CD4-positive, alpha-beta T cell treated with Interleukin-6 at 100 ng/mL for 8 hours (primary cell): ENCODE results near the gene SUCO.

Experiments used
- DNase-seq: peaks from one replicate; pipeline ENCODE4 v3.0.0-alpha.2; 2020; ENCODE audit warnings: mixed read lengths, low spot score

The SUCO gene

DNA sequence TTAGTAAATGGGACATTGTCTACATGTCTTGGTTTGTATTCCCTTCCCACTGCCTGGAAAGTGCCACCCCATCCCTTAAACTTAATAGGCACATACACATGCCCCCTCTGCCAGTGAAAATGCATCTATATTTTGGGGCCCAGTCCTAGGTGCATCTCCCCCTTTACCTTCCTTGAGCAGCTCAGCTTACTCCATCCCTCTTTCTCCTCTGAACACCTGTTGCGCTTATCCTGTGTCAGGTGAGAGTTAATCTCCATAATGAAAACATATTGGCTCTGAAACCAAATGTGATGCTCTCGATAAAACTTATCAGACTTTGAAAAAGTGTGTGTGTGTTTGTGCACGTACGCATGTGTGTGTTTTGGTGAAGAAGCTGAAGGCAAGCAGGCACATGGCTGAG is 15.4 kb upstream of the SUCO start:
- no peak for DNase-seq

DNA sequence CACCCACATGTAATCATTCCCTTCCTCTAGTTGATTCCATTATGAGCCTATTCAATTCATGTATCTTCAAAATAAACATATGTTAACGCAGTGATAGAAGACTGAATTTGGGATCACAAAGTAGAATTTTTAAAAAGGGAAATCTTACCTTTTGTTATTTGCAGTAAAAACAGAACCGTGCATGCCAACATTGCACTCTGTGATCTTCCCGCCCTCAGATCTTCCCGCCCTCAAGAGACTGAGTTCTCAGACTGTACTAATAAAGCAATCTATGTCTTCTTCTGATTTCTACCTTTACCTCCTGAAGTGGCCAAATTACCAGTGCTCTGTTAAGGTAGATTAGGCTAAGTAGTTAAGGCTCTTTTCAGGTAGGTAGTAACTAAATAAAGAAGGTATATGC is 3.6 kb upstream of the SUCO start:
- no peak for DNase-seq

DNA sequence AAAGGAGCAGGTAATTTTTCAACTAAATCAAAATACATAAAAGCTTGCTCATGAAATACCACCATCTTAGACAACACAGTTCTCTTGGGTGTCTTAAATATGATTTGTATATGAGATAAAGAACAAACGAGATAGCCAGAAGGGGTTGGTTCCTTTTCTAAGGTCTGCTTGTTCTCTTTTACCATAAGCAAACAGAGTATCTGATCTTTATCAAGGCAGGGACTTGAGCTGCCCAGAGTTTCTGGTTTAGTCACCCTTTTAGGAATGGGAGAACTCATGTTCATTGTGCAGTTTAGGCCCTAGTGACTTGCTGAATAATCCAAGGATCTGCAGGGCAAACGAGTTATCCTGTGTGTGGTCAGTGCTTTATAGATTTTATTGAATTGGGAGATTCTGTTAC is 3.0 kb upstream of the SUCO start:
- no peak for DNase-seq

DNA sequence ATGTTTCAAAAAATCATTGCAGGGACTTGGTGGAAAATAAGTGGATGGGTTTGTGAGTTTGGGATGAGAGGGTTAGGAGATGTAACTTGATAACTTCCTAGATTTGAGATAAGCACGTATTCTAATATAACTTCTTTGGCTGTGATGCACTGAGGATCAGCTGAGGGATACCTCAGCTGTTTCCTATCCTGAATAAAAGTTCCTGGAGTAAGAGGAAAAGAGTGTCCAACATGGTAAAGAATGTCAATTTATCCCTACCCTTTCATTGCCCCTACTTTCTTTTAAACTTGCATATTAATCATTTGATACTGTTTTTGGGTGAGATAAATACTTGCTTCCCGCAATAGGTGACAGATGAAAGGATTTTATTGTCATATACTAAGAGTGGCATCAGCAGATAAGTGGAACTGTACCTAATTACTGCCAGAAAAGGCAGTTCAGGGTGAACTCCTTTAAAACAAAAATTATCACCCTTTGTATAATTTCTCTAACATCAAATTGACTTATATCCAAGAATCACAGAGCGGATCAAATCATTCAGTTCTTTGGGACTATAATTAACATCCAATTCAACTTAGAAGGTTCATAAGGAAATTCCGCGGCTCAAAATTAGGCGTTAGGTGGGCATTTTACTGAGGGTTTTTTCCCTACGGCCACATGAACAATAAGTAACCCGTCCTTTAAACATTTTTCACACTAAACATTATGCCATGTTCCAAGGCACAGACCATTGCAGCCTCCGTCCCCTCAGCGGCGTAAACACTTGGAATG is 1.4 kb upstream of the SUCO start:
- no peak for DNase-seq

DNA sequence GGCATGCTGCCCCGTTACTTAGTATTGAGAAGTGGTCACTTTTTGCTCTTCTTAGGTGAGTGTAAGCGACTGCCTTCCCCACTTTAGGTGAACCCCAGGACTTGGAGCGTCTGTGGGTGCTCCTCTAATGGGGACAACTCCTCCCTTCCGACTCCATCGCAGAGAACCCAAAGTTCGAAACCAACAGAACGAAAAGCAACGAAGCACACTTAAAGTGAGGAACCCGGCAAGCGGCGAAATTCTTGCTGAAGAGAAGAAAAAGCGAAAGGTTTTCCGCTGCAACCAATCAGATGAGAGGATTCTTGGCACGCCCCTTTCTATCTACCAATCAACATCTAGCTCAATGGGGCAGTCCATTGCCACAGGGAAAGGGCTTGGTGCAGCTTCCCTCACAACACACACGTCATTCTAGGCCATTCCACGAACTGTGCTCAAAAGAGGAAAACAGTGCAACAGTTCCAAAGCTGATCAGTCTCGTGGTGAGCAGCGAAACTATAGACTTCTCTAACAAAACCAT is 709 bp upstream of the SUCO start:
- peak; percentile 95 for DNase-seq

DNA sequence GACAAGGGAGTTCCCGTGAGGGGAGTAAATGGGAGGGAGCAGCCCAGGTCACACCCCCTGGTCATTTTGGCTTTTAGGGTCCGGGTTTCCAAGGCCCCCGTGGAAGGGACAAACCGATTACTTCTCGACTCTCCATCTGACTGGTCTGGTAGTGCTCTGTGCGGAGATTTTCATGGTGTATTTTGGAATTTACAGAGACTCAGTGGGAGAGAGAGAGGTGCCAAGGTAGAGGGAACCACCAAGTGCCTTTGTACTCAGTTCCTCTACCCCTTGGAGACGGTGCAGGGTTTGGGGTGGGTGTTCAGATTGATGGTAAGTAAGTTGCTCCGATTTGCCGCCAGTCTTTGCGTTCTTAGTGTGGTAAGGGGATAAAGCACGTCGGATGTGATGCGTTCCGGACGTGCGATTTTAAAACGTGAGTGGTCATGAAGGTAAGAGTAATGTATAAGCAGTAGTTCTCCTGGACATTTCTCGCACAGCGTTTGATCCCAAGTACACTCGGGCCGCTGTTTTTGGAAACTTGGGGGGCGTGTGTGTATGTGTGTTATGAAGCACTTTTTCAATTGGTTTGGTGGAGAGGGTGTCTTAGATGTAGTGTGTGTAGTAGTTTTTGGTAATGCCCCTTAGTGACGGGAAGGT is 682 bp downstream of the SUCO start:
- DNase-seq = peak; percentile 30

DNA sequence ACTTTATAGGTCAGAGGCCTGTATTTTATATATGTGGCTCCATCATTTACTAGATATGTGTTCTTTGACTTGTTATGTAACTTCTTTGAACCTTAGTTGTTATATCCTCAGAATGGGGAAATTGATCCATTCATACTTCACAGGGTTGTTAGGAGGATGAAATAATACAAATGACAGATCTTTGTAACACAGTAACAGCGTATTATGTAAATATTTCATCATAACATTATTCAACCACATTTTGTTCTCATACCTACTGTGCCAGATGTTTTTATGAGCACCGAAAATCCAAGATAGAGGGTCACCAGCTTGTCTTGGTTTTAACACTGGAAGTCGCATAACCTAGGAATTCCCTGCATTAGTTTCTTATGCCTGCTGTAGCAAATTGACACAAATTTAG is 3.3 kb downstream of the SUCO start:
- no peak for DNase-seq

DNA sequence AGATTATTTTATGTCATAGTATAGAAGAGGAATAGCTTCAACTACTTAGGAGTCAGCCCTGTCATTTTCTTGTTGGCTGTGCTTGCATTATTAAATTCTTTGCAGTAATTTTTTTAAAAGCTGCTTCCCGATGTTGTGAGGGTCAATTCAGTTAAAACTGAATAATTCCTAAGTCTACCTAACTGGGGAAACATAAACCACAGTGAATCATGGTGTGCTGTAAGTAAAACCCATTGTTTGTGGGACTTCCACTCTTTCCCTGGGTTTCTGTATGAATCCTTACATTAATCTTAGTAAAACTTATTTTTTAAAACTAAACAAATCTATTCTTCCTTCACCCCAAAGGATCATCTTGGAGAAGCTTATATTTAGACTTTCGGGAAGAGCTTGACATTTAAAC is 4.4 kb downstream of the SUCO start:
- DNase-seq = no peak

DNA sequence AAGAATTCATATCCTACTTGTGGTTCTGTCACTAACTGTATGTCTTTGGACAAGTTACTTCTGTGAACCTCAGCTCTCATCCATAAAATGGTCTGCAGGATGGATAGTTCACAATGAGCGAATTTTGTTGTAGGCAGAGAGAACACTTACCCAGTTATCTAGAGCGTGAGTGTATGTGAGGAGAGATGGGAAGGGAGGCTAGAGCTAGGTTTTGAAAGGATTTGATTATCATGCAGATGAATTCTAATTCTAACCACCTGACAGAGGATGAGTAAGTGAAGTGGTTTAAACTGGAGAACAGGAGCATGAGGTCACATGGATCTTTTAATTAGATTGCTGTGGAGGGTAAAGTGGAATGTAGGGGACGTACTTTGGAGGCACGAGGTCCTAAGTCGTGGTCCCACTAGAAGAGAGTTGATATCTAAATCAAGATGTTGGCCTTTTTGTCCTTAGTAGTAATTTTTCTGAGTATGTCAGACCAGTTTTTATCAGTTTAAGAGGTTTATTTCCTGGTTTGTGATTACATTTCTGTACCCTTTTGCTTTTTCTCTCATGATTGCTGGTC is 5.0 kb downstream of the SUCO start:
- no peak for DNase-seq

DNA sequence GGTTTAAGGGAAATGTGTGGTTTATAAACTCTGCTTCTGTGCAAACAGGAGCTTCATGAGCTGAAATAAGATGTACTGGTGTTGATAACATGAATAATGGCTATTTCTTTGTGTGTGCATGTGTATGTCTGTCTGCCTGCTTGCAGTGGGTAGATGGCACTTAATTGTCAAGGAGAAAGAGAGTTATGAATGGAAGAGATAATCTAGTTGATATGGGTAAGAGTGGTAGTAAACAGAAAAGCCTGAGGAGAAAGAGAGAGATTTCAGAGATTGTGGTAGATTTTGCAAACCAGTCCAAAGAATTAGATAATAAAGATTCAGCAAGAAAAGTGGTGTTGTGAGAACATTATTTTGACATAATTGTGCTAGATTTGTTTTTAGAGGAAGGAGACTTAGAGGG is 7.7 kb downstream of the SUCO start:
- no peak for DNase-seq

DNA sequence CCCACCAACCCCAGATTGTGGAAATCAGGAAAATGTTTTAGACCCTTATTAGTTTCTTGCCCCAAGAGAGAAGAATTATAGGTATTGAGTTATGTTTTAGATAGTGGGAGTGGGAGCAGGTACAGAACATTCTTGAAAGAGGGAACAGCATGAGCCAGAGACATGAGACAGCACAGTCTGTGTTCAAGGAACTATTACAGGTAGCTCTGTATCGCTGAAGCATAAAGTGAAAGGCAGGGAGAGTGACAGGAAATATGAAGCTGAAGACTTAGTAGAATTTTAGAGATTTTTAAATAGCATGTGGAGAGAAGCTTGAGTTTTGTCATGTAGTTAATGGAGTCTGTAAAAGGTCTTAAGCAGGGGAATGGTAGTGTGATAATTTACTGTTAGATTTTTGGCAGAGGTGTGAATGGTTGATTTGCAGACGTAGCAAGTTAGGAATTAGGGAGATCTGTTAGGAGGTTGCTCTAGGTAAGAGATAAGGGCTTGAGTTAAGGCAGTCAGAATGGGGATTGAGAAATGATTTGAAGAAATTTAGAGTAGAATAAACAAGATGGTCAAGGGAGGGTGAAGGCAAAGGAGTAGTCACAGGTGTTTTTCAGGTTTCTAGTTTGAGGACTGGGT is 11.6 kb downstream of the SUCO start:
- DNase-seq = no peak

DNA sequence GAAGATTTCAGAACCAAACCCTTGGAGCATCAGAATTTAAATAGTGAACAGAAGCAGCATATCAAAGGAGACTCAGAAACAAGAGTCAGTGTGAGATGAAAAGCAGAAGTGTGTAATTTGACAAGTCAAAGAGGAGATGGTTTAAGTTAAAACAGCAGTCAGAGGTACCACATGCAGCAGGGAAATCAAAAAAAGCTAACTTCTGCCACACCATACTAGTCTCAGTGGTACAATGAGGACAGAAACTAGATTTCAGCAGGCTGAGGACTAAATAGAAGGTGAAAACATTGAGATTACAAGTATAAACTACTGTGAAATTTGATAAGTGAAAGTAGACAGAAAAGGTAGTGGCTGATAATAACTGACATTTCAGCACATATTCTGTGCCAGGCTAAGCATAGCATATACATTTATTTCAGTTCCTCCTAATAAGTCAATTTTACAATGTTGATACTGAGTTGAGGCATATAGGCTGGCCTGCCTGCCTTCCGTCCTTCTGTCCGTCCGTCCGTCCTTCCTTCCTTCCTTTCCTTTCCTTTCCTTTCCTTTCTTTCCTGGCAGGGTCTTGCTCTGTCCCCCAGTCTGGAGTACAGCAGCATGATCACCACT is 12.6 kb downstream of the SUCO start:
- DNase-seq = no peak

DNA sequence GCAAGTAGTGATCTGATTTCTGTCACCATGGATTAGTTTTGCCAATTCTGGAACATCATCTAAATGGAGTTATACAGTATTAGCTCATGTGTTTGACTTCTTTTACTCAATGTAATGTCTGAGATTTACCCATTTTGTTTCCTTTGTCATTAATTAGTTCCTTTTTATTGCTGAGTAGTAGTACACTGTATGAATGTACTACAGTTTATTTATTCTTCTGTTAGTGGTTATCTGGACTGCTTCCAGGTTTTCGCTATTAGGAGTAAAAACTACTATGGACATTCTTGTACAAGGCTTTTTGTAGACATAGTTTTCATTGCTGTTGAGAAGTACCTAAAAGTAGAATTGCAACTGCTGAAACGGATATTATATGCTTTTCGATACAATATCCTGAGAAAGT is 14.1 kb downstream of the SUCO start:
- no peak for DNase-seq

DNA sequence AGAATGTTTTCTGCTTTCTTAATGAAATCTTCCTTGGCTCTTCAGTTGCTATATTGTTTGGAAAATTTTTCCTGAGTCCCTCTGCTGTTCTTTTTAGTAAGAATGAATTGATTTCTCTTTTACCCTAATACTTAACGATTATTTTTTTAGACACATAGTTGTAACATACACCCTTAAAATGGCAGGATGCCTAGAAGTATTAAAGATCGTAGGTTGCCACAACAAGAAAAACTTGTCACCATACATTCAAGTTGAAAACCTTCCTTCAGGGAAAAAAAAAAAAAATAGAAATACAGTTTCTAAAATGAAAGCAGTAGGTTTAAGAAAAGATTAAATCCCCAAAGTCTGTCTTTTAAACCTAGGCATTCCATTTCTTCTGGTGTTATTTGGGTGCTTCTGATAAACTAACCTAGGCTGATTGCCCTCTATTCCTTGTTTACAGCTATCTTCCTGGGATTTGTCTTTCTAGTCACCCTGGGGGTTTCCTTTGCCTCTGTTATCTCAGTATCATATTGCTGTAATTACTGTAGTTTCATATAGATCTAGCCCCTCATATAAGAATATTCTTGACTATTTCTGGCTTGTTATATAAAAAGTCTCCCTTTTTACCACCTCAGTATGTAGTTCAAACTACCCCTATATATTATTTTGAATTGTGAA is 16.8 kb downstream of the SUCO start:
- no peak for DNase-seq

DNA sequence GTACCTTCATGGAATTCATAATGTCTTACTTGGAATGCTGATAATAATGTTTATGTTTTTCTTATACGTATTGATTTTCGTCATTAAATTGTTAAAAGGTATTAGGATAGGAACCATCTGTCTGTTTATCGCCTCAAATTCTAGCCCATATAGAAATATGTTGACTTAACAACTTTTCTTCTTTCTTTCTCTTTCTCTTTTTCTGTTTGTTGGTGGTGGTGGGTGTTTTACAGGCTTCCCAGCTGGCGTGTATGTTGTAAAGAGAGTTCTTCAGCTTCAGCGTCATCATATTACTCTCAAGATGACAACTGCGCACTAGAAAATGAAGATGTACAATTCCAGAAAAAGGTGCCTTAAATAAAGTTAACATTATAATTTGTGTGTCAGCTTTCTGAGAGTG is 18.3 kb downstream of the SUCO start:
- DNase-seq = no peak

DNA sequence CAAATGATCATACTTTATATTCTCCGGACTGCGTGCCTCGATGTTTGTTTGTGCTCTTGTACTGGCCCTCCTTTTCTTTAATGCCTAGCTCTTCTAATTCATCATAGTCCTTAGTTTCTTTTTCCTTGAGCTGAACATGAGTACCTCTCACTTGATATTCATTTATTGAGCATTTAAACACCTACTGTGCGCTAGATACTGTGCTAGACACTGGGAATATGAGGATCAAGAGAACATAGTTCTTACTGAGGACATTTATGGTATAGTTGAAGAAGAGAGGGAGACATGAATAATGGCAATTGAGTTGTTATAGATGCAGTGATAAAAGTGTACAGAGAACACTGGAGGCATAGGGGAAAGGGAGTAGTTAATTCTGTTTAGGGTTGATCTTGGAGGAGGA is 22.0 kb downstream of the SUCO start:
- DNase-seq = no peak

DNA sequence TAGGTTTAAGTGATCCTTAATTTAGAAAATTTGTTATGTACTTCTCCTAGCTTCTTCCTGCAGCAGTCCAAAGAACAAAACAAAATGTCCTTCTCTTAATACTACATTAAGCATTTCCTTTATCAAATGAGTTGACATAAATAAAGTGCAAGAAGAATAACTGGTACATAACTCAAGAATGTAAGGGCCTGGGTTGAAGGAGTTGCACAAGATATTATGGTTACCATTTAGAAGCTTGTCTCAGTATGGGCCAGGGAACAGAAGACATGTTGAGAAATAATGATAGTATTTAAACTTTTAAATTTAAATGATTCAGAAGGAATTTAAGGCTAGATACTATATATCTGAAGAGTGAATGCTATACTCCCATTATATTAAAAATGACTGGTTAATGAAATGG is 23.5 kb downstream of the SUCO start:
- no peak for DNase-seq

DNA sequence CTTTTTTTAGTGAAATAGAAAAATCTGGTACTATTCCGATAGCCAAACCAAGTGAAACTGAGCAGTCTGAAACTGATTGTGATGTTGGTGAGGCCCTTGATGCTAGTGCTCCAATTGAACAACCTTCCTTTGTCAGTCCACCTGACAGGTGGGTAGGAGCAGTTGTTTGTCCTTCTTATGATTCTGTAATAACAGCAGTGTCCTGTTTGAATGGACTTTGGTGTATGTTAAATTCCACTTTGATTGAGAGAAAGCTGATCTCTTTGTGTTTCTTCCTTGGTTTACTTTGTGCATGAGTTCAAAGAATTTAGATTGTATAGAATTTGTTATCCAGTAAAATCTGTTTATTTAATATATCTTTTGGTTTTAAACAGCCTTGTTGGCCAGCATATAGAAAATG is 24.3 kb downstream of the SUCO start:
- no peak for DNase-seq

DNA sequence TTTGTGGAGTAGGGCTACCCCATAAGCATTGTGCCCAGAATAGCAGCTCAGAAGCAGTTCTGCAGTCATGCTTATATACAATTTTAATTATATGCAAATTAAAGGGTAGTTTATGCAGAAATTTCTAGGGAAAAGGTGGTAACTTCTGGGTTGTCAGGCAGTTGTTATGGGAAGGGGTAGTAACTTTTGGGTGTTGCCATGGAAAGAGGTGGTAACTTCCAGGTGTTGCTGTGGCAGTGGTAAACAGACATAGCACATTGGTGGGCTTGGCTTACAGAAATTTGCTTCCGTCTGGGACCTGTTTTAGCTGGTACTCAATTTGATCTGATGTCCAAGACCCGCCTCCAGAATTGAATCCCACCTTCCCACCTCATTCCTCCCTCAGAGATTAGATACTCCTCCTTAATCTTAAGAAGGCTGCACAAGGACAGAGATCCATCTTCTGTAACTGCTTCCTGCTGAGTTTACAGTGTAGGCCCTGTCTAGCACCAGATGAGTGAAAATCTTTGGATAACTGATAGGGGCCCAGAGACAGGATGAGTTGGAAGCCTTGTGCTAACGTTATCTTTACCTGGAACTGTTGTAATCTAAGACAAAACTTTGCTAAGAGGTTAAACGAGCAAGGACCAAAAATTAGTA is 26.7 kb downstream of the SUCO start:
- DNase-seq = no peak

DNA sequence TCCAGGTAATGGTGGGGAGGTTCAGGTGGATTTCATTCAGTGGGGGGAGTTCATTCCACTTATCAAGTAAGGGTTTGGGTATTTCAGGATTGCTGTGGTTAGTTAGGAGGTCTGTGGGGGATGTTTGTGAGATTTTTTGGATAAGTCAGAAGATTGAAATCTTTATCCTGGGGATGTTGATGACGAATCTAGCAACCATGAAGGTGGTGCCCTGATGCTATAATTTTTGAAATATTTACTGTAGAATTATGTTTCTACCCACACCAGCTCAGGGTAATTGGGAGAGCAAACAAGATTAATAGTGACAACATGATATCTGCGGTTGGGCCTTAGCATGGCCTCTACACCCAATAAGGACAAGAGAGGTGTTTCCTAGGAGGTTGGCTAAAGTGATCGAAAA is 28.3 kb downstream of the SUCO start:
- no peak for DNase-seq

DNA sequence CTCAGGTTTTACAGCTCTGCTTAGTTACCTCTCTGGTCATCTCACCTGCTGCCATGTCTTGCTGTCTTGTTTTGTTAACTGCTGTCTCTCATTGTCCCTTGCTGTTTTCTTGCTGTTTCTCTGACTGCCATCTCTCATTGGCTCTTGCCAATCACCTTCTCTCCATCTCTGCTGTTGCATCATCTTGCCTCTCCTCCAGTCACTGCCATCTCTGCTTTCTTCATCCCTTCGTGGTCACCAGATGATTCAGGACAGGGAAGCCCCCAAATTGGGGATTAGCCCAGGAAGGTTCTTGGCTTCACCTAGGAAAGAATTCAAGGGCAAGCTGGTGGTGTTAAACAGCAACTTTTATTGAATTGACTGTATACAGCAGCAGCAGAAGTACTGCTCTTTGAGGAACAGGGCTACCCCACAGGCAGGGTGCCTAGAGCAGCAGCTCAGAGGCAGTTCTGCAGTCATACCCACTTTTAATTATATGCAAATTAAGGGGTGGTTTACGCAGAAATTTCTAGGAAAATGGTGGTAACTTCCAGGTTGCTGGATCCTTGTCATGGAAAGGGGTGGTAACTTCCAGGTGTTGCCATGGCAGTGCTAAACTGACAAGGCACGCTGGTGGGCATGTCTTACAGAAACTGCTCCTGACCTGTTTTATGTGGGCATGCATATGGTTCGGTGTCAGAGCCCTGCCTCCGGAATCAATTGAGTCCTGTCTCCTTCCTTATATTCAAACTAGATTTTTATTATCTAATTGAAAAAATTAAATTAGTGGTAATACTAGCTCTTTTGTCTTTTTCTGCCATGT is 33.4 kb downstream of the SUCO start:
- no peak for DNase-seq
